Smooth muscle cell (in vitro differentiated cells): ENCODE results near the gene HGF. TPM values are rescaled to one million over a fixed set of nuclear protein-coding genes. Genes with fewer than 3 reads are reported as not detected.

Experiments
- DNase-seq: peaks from one replicate; lab custom pipeline; 2025; ENCODE audit not compliant: unreplicated experiment; lab: John Stamatoyannopoulos, UW
- H2AFZ ChIP-seq: fragments of 200-600 bp; sonication (generic); 2 replicates; pipeline ENCODE4 v1.6.0; 2016; ENCODE audit warnings: antibody characterized with exemption, low read depth, mild to moderate bottlenecking
- H3F3A ChIP-seq: fragments of 200-600 bp; sonication (generic); 2 replicates; pipeline ENCODE4 v1.6.0; 2017; ENCODE audit warnings: antibody characterized with exemption, low read depth
- H3K27ac ChIP-seq: fragments of 200-600 bp; sonication (generic); 2 replicates; pipeline ENCODE4 v1.5.1; 2016; ENCODE audit warnings: low read depth, mild to moderate bottlenecking
- H3K27me3 ChIP-seq: fragments of 200-600 bp; sonication (generic); 2 replicates; pipeline ENCODE4 v1.6.1; 2016; ENCODE audit warnings: low read depth, mild to moderate bottlenecking
- H3K36me3 ChIP-seq: fragments of 200-600 bp; sonication (generic); 2 replicates; pipeline ENCODE4 v1.5.1; 2016; ENCODE audit warnings: low read depth
- H3K4me1 ChIP-seq: fragments of 200-600 bp; sonication (generic); 2 replicates; pipeline ENCODE4 v1.5.1; 2016; ENCODE audit warnings: low read depth
- H3K4me2 ChIP-seq: fragments of 200-600 bp; sonication (generic); 2 replicates; pipeline ENCODE4 v1.6.0; 2016; ENCODE audit warnings: mild to moderate bottlenecking
- H3K4me3 ChIP-seq: fragments of 200-600 bp; sonication (generic); 2 replicates; pipeline ENCODE4 v1.5.1; 2016; ENCODE audit warnings: mild to moderate bottlenecking
- H3K79me2 ChIP-seq: fragments of 200-600 bp; sonication (generic); 2 replicates; pipeline ENCODE4 v1.6.0; 2016; ENCODE audit warnings: low read depth, mild to moderate bottlenecking
- H3K9ac ChIP-seq: fragments of 200-600 bp; sonication (generic); 2 replicates; pipeline ENCODE4 v1.6.0; 2016; ENCODE audit warnings: low read depth
- H3K9me3 ChIP-seq: fragments of 200-600 bp; sonication (generic); replicated peaks from 2 replicates; pipeline ENCODE4 v1.5.1; 2016; ENCODE audit warnings: low read depth
- H4K20me1 ChIP-seq: fragments of 200-600 bp; sonication (generic); 2 replicates; pipeline ENCODE4 v1.6.0; 2016; ENCODE audit warnings: low read depth
- WGBS: methylation state at CpG from one replicate; pipeline ENCODE4 v1.1.7; 2016; ENCODE audit warnings: low lambda C conversion rate; 5-methylcytosine and 5-hydroxymethylcytosine counted together
- polyA plus RNA-seq: library from polyadenylated mRNA; unstranded; fragments of >200 nt; fragmentation: Nextera tagmentation; extraction: Ambion mirVana; gene quantifications from 2 replicates; pipeline ENCODE4 v1.2.1, GENCODE V29; 2016
- total RNA-seq: library from RNA; depleted of rRNA; stranded (reverse); fragments of >200 nt; gene quantifications from 2 replicates; pipeline ENCODE4 v1.2.3, GENCODE V29; 2014
- TF ChIP-seq, protein P1 (sequence below): fragments of 200-600 bp; sonication (generic); IDR thresholded peaks from 2 replicates; pipeline ENCODE4 v1.5.1; 2017; ENCODE audit warnings: borderline replicate concordance, mild to moderate bottlenecking, antibody characterized with exemption; ENCODE audit not compliant: insufficient read depth, poor library complexity, severe bottlenecking

Gene HGF
- total and polyA plus RNA-seq, 2 experiments from 2014 or later, result 15.4 to 43.6 TPM

DNA sequence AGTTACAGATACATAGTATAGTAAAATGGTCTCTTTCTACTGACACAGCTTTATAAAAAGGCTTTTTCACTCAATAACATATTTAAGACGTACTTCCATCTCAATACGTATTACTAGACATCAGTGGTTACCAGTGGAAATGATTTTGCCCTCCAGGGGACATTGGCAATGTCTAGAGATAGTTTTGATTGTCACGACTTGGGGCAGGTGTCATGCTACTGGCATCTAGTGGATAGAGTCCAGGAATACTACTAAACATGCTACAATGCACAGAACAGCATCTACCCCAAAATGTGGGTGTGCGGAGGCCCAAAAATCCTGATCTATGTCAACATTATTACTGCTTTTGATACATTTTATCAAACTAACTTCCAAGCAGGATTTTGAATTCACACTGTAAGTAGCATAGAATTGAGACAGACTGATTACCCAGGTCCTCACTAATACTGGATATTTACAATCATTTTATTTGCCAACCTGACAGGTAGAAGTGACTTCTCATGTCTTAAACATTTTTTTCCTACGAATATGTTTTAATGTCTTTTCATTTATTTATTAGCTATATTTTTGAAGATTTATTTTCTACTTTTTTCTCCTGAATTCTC lies 53.8 kb downstream of the HGF start:
- no peak overlapping the region for H3K4me2 ChIP-seq

DNA sequence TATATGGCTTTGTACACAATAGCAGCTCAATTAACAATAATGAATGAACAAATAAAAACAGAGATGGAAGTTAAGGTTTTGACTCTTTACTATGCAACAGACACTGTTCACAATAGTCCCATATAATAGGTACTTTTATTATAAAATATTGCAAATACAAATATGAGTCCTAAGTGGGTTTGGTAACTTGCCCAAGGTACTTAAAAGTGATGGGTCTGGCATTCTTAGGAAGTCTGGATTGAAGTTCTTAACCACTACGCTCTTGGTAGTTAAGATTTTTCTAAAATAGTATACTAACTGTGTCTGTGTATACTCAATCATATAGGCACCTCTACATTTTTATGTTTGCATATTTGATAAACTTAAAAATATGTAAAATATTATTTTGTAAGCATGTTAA lies 55.5 kb downstream of the HGF start:
- Histone ChIP-seq H3K9me3 (no peaks in the 10 kb centered on the region), H3K9ac (no peak overlapping the region), H4K20me1 (no peaks in the 10 kb centered on the region), H3K27me3 (no peaks in the 10 kb centered on the region), H3K4me3 (no peak overlapping the region), H3F3A (no peaks in the 10 kb centered on the region), H2AFZ (no peak overlapping the region), H3K36me3 (no peaks in the 10 kb centered on the region), H3K79me2 (no peaks in the 10 kb centered on the region), H3K27ac (no peak overlapping the region), H3K4me2 (no peak overlapping the region), H3K4me1 (no peaks in the 10 kb centered on the region)
- TF ChIP-seq, protein P1, sequence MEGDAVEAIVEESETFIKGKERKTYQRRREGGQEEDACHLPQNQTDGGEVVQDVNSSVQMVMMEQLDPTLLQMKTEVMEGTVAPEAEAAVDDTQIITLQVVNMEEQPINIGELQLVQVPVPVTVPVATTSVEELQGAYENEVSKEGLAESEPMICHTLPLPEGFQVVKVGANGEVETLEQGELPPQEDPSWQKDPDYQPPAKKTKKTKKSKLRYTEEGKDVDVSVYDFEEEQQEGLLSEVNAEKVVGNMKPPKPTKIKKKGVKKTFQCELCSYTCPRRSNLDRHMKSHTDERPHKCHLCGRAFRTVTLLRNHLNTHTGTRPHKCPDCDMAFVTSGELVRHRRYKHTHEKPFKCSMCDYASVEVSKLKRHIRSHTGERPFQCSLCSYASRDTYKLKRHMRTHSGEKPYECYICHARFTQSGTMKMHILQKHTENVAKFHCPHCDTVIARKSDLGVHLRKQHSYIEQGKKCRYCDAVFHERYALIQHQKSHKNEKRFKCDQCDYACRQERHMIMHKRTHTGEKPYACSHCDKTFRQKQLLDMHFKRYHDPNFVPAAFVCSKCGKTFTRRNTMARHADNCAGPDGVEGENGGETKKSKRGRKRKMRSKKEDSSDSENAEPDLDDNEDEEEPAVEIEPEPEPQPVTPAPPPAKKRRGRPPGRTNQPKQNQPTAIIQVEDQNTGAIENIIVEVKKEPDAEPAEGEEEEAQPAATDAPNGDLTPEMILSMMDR, result no peak
- 78% methylated on average over 1 of the region's 1 CpG for WGBS
- DNase-seq, result no peak

More for the DNA sequence above, 53.8 kb downstream of the HGF start:
- no peaks in the 10 kb centered on the region for H3K79me2 ChIP-seq
- TF ChIP-seq, protein P1, result peak; percentile 29
- H2AFZ ChIP-seq, result no peak overlapping the region
- no peak for DNase-seq
- H3K27ac ChIP-seq, result no peak overlapping the region
- no peak overlapping the region for H3K4me3 ChIP-seq
- H3F3A ChIP-seq, result no peaks in the 10 kb centered on the region
- WGBS, result 80% methylated on average over 5 of the region's 5 CpGs
- no peaks in the 10 kb centered on the region for H3K4me1 ChIP-seq
- no peaks in the 10 kb centered on the region for H4K20me1 ChIP-seq
- H3K36me3 ChIP-seq, result no peaks in the 10 kb centered on the region
- no peaks in the 10 kb centered on the region for H3K9me3 ChIP-seq
- no peak overlapping the region for H3K9ac ChIP-seq
- no peaks in the 10 kb centered on the region for H3K27me3 ChIP-seq

GRCh38 chr7:81710751-81711150 lies 59.1 kb downstream of the HGF start:
- no peak overlapping the region for H3K27ac ChIP-seq
- no peaks in the 10 kb centered on the region for H3K79me2 ChIP-seq
- no peaks in the 10 kb centered on the region for H3K9me3 ChIP-seq
- H3K4me3 ChIP-seq, result no peak overlapping the region
- no peak for DNase-seq
- no peaks in the 10 kb centered on the region for H3F3A ChIP-seq
- 97% methylated on average over 1 of the region's 1 CpG for WGBS
- no peaks in the 10 kb centered on the region for H3K36me3 ChIP-seq
- no peak overlapping the region for H3K4me2 ChIP-seq
- no peaks in the 10 kb centered on the region for H4K20me1 ChIP-seq
- no peak overlapping the region for H2AFZ ChIP-seq
- no peaks in the 10 kb centered on the region for H3K4me1 ChIP-seq
- H3K27me3 ChIP-seq, result no peaks in the 10 kb centered on the region
- H3K9ac ChIP-seq, result no peak overlapping the region
- TF ChIP-seq, protein P1, result no peak

DNA sequence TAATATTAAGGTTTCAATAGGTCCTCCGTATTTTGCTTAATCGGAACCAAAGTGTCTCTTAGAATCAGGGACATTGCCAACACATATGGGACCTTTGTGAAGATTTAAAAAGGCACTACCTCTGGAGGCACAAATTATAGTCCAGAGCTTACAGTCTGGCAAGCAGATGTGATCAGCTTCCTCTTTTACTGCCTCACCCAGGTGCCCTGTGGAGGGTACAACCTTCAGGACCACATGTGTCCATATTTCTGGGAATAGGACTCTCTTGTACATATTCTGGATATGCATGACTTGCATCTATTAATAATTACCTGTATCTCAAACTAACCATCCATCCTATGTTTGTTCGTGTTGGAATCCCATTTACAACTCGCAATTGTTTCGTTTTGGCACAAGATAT lies 60.0 kb downstream of the HGF start:
- WGBS, result 99% methylated on average over 5 of the region's 5 CpGs
- DNase-seq, result no peak
- no peaks in the 10 kb centered on the region for H3K4me1 ChIP-seq
- no peak overlapping the region for H2AFZ ChIP-seq
- H3K4me2 ChIP-seq, result no peak overlapping the region
- no peaks in the 10 kb centered on the region for H4K20me1 ChIP-seq
- no peak overlapping the region for H3K27ac ChIP-seq
- no peak overlapping the region for H3K4me3 ChIP-seq
- H3K79me2 ChIP-seq, result no peaks in the 10 kb centered on the region
- H3K9me3 ChIP-seq, result no peaks in the 10 kb centered on the region
- TF ChIP-seq, protein P1, result no peak
- no peaks in the 10 kb centered on the region for H3K36me3 ChIP-seq
- H3F3A ChIP-seq, result no peaks in the 10 kb centered on the region
- no peaks in the 10 kb centered on the region for H3K27me3 ChIP-seq
- H3K9ac ChIP-seq, result no peak overlapping the region
